Gastrocnemius medialis (tissue), 4 donors: ENCODE data around the gene FASN. TPM values are rescaled to one million over a fixed set of nuclear protein-coding genes. Genes with fewer than 3 reads are reported as not detected.

Source experiments
- ATAC-seq, 2 donors: fragments of 150-250 bp; one replicate each; pipeline ENCODE4 v1.9.1; 2016
- DNase-seq, 2 donors: peaks; one replicate each; pipeline ENCODE4 v3.0.0-alpha.2; 2019
- H3K27ac ChIP-seq, 4 donors: fragments of 200-600 bp; sonication (generic); 1 replicate in 1 of 4; 2 replicates in 3 of 4; pipeline ENCODE4 v1.5.1; 2016 to 2018; ENCODE audit warnings: mild to moderate bottlenecking in 2 of 4, moderate library complexity in 1 of 4
- H3K27me3 ChIP-seq, 3 donors: fragments of 200-600 bp; sonication (generic) in 2 of 3; 1 replicate in 1 of 3; 2 replicates in 2 of 3; pipeline versions ENCODE4 v1.5.1 to v1.6.0; 2016 to 2019; ENCODE audit warnings: mild to moderate bottlenecking in 1 of 3, moderate library complexity in 1 of 3
- H3K36me3 ChIP-seq, 2 donors: fragments of 200-600 bp; sonication (generic) in 1 of 2; one replicate each; pipeline ENCODE4 v1.5.1; 2017 to 2018
- H3K4me1 ChIP-seq, 2 donors: fragments of 200-600 bp; sonication (generic) in 1 of 2; one replicate each; pipeline ENCODE4 v1.5.1; 2016 to 2017; ENCODE audit warnings: mild to moderate bottlenecking in 2 of 2
- H3K4me3 ChIP-seq, 4 donors: fragments of 200-600 bp; sonication (generic) in 3 of 4; 1 replicate in 1 of 4; 2 replicates in 3 of 4; pipeline ENCODE4 v1.5.1; 2016 to 2019; ENCODE audit warnings: mild to moderate bottlenecking in 2 of 4
- H3K9me3 ChIP-seq, 3 donors: fragments of 200-600 bp; sonication (generic) in 2 of 3; 1 replicate in 1 of 3; 2 replicates in 2 of 3; pipeline ENCODE4 v1.5.1; 2016 to 2019
- CTCF ChIP-seq, 5 experiments: fragments of 450-650 bp in 3 of 5; fragments of 200-600 bp in 2 of 5; sonication (generic) in 2 of 5; IDR thresholded peaks in 4 of 5; conservative IDR thresholded peaks in 1 of 5; 1 replicate in 4 of 5; 2 replicates in 1 of 5; pipeline ENCODE4 v1.5.1; 2016 to 2019; ENCODE audit warnings: antibody characterized with exemption in 5 of 5, mild to moderate bottlenecking in 3 of 5, moderate library complexity in 3 of 5
- POLR2A ChIP-seq, 2 donors: fragments of 450-650 bp; IDR thresholded peaks; one replicate each; pipeline ENCODE4 v1.6.1; 2017; ENCODE audit warnings: antibody characterized with exemption in 2 of 2, mild to moderate bottlenecking in 2 of 2, moderate library complexity in 2 of 2
- in situ Hi-C, 4 donors: fragments of 200-750 bp; cut with MboI; loops; one replicate each; pipeline versions ENCODE4 v1.15.0 to v1.8.0; 2017; ENCODE audit warnings: low sequenced_read_pairs in 4 of 4
- intact Hi-C: fragments of 100-400 bp; cut with DNase I; formaldehyde crosslinking; loops from one replicate; pipeline ENCODE4 v1.15.1; 2023; ENCODE audit warnings: low total_unique reads
- total RNA-seq, 4 donors: library from RNA; depleted of rRNA; stranded (reverse); fragments of >200 nt; gene quantifications; one replicate each; pipeline versions ENCODE4 v1.1.0 to v1.2.3, GENCODE V29; 2016

The FASN gene
- total RNA-seq, 4 donors from 2014 or later: 16.3 to 34.5 (median 26.3) TPM

- intact Hi-C loops: no loop called here
- Histone ChIP-seq H3K27ac (no peak overlapping the region), H3K9me3 (no peaks in the 10 kb centered on the region), H3K27me3 (no peaks in the 10 kb centered on the region), H3K4me3 (no peak overlapping the region), H3K36me3 (peaks cover 0 to 8% of the 10 kb centered on the region in 2 donors), H3K4me1 (no peaks in the 10 kb centered on the region)
- DNase-seq (no peak), ATAC-seq (no peak)
- TF ChIP-seq CTCF (IDR thresholded peaks at IDR 0.05 in 4 of 5, conservative IDR thresholded peaks at IDR 0.05 in 1 of 5): no peak
- TF ChIP-seq POLR2A (IDR thresholded peaks at IDR 0.05): no peak
- in situ Hi-C loops: no loop called here
These were observed 22.1 kb upstream of the FASN start for GRCh38 chr17:82120148-82120547.

GRCh38 chr17:82118815-82119380 lies 20.9 kb upstream of the FASN start:
- no peaks in the 10 kb centered on the region for H3K36me3 ChIP-seq
- DNase-seq (no peak), ATAC-seq (no peak)
- intact Hi-C loops: no loop called here
- H3K4me1 ChIP-seq: no peaks in the 10 kb centered on the region
- in situ Hi-C loops: no loop called here
- no peak overlapping the region for H3K27ac ChIP-seq
- TF ChIP-seq POLR2A (IDR thresholded peaks at IDR 0.05) (no peak), CTCF (IDR thresholded peaks at IDR 0.05 in 4 of 5, conservative IDR thresholded peaks at IDR 0.05 in 1 of 5) (no peak)
- H3K4me3 ChIP-seq: no peak overlapping the region
- H3K9me3 ChIP-seq: no peaks in the 10 kb centered on the region
- H3K27me3 ChIP-seq: no peaks in the 10 kb centered on the region

- DNase-seq (no peak), ATAC-seq (no peak)
- no peak for TF ChIP-seq POLR2A (IDR thresholded peaks at IDR 0.05)
- in situ Hi-C loops: no loop called here
- Histone ChIP-seq H3K27ac (no peak overlapping the region), H3K4me3 (no peak overlapping the region), H3K27me3 (no peaks in the 10 kb centered on the region), H3K9me3 (no peaks in the 10 kb centered on the region), H3K36me3 (peaks cover 0 to 5% of the 10 kb centered on the region in 2 donors), H3K4me1 (no peaks in the 10 kb centered on the region)
- intact Hi-C loops: no loop called here
These were observed 20.3 kb upstream of the FASN start for GRCh38 chr17:82118168-82118814.

GRCh38 chr17:82117139-82118090 lies 19.4 kb upstream of the FASN start:
- intact Hi-C loops: no loop called here
- H3K9me3 ChIP-seq: no peaks in the 10 kb centered on the region
- H3K4me1 ChIP-seq: no peaks in the 10 kb centered on the region
- H3K4me3 ChIP-seq: no peak overlapping the region
- peaks cover 0 to 7% of the 10 kb centered on the region in 2 donors for H3K36me3 ChIP-seq
- no peaks in the 10 kb centered on the region for H3K27me3 ChIP-seq
- ATAC-seq: no peak
- H3K27ac ChIP-seq: no peak overlapping the region
- TF ChIP-seq POLR2A (IDR thresholded peaks at IDR 0.05) (no peak), CTCF (IDR thresholded peaks at IDR 0.05 in 4 of 5, conservative IDR thresholded peaks at IDR 0.05 in 1 of 5) (no peak)
- no peak for DNase-seq
- in situ Hi-C loops: no loop called here

- no peaks in the 10 kb centered on the region for H3K4me1 ChIP-seq
- intact Hi-C loops (no loop called here), in situ Hi-C loops (no loop called here)
- peaks cover 0 to 7% of the 10 kb centered on the region in 2 donors for H3K36me3 ChIP-seq
- no peak overlapping the region for H3K27ac ChIP-seq
- no peaks in the 10 kb centered on the region for H3K9me3 ChIP-seq
- no peak overlapping the region for H3K4me3 ChIP-seq
- H3K27me3 ChIP-seq: no peaks in the 10 kb centered on the region
- no peak for DNase-seq
- TF ChIP-seq CTCF (IDR thresholded peaks at IDR 0.05 in 4 of 5, conservative IDR thresholded peaks at IDR 0.05 in 1 of 5) (no peak), POLR2A (IDR thresholded peaks at IDR 0.05) (no peak)
- no peak for ATAC-seq
These were observed 18.2 kb upstream of the FASN start for GRCh38 chr17:82116246-82116645.
